Activated naive CD8-positive, alpha-beta T cell treated with anti-CD3 and anti-CD28 coated beads, Interleukin-2, amount 10 ng/mL, durations not matched to agents 7 days and 5 days (primary cell): Measurements from ENCODE around the gene PRKCB. TPM values are rescaled to one million over a fixed set of nuclear protein-coding genes. Genes with fewer than 3 reads are reported as not detected.
"Not testable (repeated sequence)": the region's sequence is repeated elsewhere in the genome, so short reads cannot be mapped to it uniquely, and the experiment has no call there.

Experiments
- ATAC-seq: fragments of 150-1000 bp; cut with Tn5 transposase; one replicate; pipeline ENCODE4 v1.10.0; 2021; ENCODE audit warnings: low read depth, moderate library complexity
- POLR2A ChIA-PET: fragments of 350-600 bp; sonication (Branson Sonifier 250); formaldehyde crosslinking; loops from one replicate; lab custom pipeline; 2021; ENCODE audit warnings: antibody characterized with exemption; lab: Charles Lee
- DNase-seq: peaks from one replicate; pipeline ENCODE4 v3.0.0; 2021
- H3K27ac Mint-ChIP-seq: one replicate; pipeline ENCODE4 v1.8.0; 2022; ENCODE audit warnings: mild to moderate bottlenecking, mixed read lengths
- H3K27me3 Mint-ChIP-seq: one replicate; pipeline ENCODE4 v1.8.0; 2022; ENCODE audit warnings: mild to moderate bottlenecking, moderate library complexity, mixed read lengths
- H3K36me3 Mint-ChIP-seq: one replicate; pipeline ENCODE4 v1.8.0; 2021; ENCODE audit warnings: mild to moderate bottlenecking, mixed read lengths
- H3K4me1 Mint-ChIP-seq: one replicate; pipeline ENCODE4 v1.8.0; 2021; ENCODE audit warnings: mixed read lengths
- H3K4me3 Mint-ChIP-seq: one replicate; pipeline ENCODE4 v1.8.0; 2022; ENCODE audit warnings: mild to moderate bottlenecking, moderate library complexity, mixed read lengths
- H3K9me3 Mint-ChIP-seq: one replicate; pipeline ENCODE4 v1.8.0; 2021; ENCODE audit warnings: mixed read lengths
- total RNA-seq, 2 experiments: library from RNA; stranded (reverse); gene quantifications; one replicate each; pipeline ENCODE4 v1.2.3, GENCODE V29; 2021

PRKCB gene
- total RNA-seq, 2 experiments from 2014 or later, result 120 to 123 TPM

DNA sequence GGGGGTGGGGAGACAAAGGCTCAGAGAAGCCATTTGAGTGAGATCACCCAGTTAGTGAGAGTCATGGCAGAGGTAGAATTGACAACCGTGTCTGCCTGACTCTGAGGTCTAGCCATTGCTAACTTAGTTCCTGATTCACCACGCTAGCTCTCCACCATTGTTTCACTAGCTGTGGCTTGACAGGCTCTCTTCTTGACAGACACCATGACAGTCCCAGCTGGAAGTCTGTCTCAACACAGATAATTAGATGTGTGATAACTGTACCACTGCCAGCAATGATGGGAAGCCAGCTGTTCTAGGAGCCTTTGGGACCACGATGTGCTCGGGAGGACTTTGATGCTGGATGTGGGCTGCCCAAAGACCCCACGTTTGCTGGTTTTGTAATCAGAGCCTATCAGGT is 249.9 kb downstream of the PRKCB start:
- Mint-ChIP-seq H3K36me3 (peaks cover 29% of the 10 kb centered on the region), H3K27ac (no peak overlapping the region), H3K9me3 (peaks cover 16% of the 10 kb centered on the region), H3K4me3 (no peak overlapping the region), H3K27me3 (no peaks in the 10 kb centered on the region), H3K4me1 (no peaks in the 10 kb centered on the region)
- DNase-seq (no peak), ATAC-seq (no peak)
- POLR2A ChIA-PET, result no interaction called here

DNA sequence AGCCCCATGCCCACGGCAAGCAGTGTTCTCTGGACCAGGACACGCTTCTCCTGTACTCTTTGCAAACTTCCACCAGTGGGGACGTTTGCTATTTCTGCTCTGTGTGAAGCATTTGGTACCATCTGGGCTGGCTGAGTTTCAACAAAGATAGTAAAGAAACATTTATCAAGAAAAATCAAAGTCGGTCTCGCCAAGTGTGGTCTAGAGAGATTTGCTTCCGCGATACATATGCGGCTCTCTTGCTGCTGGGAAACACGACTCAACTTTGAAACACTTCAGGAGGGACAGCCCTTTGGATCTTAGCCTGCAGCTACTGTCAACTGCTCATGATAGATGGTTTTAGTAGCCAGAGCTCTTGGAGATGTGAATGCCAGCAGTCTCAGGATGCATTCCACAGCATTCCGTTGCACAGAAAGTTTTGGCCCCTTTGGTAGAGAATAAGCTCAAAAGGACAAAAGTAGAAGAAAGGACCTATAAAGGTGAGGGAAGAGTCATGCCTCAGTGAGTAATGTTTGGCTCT is 252.2 kb downstream of the PRKCB start:
- H3K4me3 Mint-ChIP-seq, result no peak overlapping the region
- peaks cover 51% of the 10 kb centered on the region for H3K36me3 Mint-ChIP-seq
- H3K4me1 Mint-ChIP-seq, result peaks cover 10% of the 10 kb centered on the region
- DNase-seq (no peak), ATAC-seq (no peak)
- H3K9me3 Mint-ChIP-seq, result peaks cover 26% of the 10 kb centered on the region
- no peak overlapping the region for H3K27ac Mint-ChIP-seq
- POLR2A ChIA-PET, result no interaction called here
- no peaks in the 10 kb centered on the region for H3K27me3 Mint-ChIP-seq

DNA sequence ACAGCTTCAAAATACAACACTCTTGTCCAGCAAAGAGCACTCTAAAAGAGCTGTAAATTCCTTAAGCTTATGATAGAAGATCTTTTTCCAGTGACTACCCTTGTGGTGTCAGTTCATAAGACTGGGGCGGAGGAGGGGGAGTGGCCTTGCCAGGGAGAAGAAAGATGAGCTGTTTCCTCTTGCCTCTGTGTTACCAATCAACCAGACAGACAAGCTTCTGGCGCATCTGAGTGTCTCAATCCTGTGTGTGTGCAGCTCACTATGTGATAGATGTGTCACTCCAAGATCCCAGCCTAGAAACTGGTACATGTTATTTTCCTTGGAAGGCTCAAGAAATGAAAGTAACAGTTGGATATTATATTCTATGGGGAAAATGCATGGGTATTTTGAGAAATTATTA is 253.0 kb downstream of the PRKCB start:
- Mint-ChIP-seq H3K4me3 (no peak overlapping the region), H3K27ac (no peak overlapping the region), H3K36me3 (peaks cover 55% of the 10 kb centered on the region), H3K9me3 (peaks cover 26% of the 10 kb centered on the region), H3K4me1 (peaks cover 15% of the 10 kb centered on the region), H3K27me3 (no peaks in the 10 kb centered on the region)
- no peak for ATAC-seq
- no peak for DNase-seq
- POLR2A ChIA-PET, result no interaction called here

DNA sequence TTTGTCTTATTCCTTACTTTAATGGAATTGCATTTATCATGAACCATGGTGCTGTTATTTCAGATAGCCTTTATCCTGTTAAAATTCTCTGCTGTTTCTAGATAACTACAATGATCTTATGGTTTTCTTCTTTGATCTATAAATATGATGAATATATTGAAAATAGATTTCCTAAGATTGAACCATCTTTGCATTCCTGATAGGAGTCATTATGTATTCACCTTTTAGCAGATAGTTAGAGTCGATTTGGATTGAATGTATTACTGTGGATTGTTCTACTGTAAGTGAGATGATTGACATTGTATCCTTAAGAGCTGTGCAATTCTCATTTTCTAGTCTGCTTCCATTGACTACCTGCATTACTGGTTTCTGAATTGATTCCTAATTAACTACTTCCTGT is 255.3 kb downstream of the PRKCB start:
- no peak overlapping the region for H3K27ac Mint-ChIP-seq

DNA sequence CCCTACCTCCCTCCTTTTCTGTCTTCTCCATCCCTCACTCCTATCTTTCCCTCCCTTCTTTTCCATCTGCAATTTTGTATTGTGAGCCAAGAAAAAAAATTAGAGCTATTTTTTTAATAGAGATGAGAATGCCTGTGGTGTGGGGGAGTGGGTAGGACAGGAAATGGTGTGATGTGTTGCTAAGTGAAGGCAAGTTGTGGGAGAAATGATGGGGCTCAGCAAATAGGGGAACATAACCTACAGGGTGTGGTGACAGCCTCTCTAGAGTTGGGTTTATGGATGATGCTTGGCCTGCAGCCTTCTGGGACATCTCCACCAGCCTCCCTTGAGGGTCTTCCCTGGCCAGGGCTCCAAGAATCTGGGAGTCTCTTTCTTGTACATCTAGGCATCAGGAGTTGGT is 257.3 kb downstream of the PRKCB start:
- no peak overlapping the region for H3K4me3 Mint-ChIP-seq
- peaks cover 15% of the 10 kb centered on the region for H3K4me1 Mint-ChIP-seq
- ATAC-seq (peak; percentile 58), DNase-seq (no peak)
- no peak overlapping the region for H3K27ac Mint-ChIP-seq
- peaks cover 26% of the 10 kb centered on the region for H3K9me3 Mint-ChIP-seq
- POLR2A ChIA-PET, result no interaction called here
- H3K27me3 Mint-ChIP-seq, result no peaks in the 10 kb centered on the region
- H3K36me3 Mint-ChIP-seq, result peaks cover 74% of the 10 kb centered on the region

More for the DNA sequence above, 255.3 kb downstream of the PRKCB start:
- H3K36me3 Mint-ChIP-seq, result peaks cover 73% of the 10 kb centered on the region
- DNase-seq (no peak), ATAC-seq (no peak)
- no peak overlapping the region for H3K4me3 Mint-ChIP-seq
- H3K9me3 Mint-ChIP-seq, result peaks cover 26% of the 10 kb centered on the region
- POLR2A ChIA-PET, result no interaction called here
- peaks cover 15% of the 10 kb centered on the region for H3K4me1 Mint-ChIP-seq
- no peaks in the 10 kb centered on the region for H3K27me3 Mint-ChIP-seq

DNA sequence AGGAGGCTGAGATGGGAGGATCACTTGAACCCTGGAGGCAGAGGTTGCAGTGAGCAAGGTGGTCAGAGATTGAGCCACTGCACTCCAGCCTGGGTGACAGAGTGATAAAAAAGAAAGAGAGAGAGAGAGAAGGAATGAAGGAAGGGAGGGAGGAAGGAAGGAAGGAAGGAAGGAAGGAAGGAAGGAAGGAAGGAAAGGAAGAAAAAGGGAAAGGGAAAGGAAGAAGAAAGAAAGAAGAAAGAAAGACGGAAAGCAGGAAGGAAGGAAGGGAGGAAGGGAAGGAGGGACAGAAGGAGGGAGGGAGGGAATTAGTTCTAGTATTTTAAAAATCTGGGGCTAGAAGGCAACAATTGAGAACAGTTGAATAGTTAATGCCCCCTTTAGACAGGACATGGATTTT is 258.9 kb downstream of the PRKCB start:
- DNase-seq (no peak), ATAC-seq (no peak)
- no peaks in the 10 kb centered on the region for H3K27me3 Mint-ChIP-seq
- H3K4me1 Mint-ChIP-seq, result peaks cover 15% of the 10 kb centered on the region
- peaks cover 68% of the 10 kb centered on the region for H3K36me3 Mint-ChIP-seq
- H3K4me3 Mint-ChIP-seq, result no peak overlapping the region
- H3K27ac Mint-ChIP-seq, result no peak overlapping the region
- peaks cover 18% of the 10 kb centered on the region for H3K9me3 Mint-ChIP-seq
- POLR2A ChIA-PET, result no interaction called here

DNA sequence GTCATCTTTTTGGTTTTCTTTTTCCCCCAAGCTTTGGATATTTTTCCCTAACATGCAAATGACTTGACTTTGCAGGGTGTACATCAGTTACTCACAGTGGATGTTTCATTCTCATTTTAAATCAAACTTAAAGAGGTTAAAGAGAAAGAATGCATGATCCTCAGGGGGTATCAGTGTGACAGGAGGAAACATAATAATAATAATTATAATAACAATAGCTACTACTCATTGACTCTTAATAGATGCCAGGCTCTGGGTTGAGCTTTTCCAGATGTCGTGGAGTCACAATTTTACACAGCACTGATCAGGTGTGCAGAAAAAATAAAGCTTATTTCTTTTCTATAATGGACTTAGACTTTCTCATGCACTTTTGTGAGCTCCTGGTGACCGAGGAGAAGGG is 263.1 kb downstream of the PRKCB start:
- no peak overlapping the region for H3K27ac Mint-ChIP-seq
- ATAC-seq (no peak), DNase-seq (no peak)
- POLR2A ChIA-PET, result no interaction called here
- H3K9me3 Mint-ChIP-seq, result no peaks in the 10 kb centered on the region
- no peaks in the 10 kb centered on the region for H3K27me3 Mint-ChIP-seq
- H3K4me1 Mint-ChIP-seq, result peaks cover 4% of the 10 kb centered on the region
- peaks cover 48% of the 10 kb centered on the region for H3K36me3 Mint-ChIP-seq
- H3K4me3 Mint-ChIP-seq, result no peak overlapping the region

DNA sequence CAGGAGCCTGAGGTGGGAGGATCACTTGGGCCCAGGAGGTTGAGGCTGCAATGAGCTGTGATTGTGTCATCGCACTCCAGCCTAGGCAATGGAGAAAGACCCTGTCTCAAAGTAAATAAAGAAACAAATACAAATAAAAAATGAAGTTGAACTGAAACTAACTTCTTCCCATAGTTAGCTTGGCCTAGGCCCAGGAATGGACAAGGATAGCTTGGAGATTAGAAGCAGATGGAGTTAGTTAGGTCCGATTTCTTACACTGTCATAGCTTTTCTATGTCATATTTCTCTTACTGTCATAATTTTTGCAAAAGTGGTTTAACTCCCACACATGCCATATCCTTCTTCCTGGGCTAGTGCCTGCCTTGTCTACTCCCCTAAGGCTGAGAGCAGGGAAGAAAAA is 265.6 kb downstream of the PRKCB start:
- POLR2A ChIA-PET, result no interaction called here
- Mint-ChIP-seq H3K27ac (no peak overlapping the region), H3K36me3 (peaks cover 41% of the 10 kb centered on the region), H3K4me1 (peaks cover 4% of the 10 kb centered on the region), H3K27me3 (no peaks in the 10 kb centered on the region), H3K9me3 (peaks cover 6% of the 10 kb centered on the region), H3K4me3 (no peak overlapping the region)
- no peak for ATAC-seq
- no peak for DNase-seq

DNA sequence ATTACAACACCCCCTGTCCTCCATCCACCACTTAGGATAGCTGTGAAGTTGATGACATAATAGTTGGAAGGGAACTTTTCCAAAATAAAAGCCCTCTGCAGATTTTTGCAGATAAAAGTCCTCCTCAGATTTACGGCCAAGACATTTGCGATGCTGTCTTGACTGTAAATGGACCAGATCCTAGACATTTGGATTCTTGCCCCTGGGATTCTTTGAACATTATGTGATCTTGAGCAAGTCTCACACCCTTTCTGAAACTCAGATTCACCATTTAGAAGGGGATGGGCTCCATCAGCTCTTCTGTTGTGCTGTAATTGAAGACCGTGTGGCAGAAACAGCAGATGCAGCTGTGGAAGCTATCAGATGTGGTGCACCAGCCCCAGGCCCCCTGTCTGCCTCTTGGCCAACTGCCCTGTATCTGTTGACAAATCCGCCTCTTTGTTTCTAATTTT is 266.5 kb downstream of the PRKCB start:
- POLR2A ChIA-PET, result no interaction called here
- Mint-ChIP-seq H3K9me3 (peaks cover 6% of the 10 kb centered on the region), H3K4me3 (no peak overlapping the region), H3K27me3 (no peaks in the 10 kb centered on the region), H3K36me3 (peaks cover 43% of the 10 kb centered on the region), H3K27ac (no peak overlapping the region), H3K4me1 (peaks cover 4% of the 10 kb centered on the region)
- ATAC-seq, result no peak
- DNase-seq, result no peak

DNA sequence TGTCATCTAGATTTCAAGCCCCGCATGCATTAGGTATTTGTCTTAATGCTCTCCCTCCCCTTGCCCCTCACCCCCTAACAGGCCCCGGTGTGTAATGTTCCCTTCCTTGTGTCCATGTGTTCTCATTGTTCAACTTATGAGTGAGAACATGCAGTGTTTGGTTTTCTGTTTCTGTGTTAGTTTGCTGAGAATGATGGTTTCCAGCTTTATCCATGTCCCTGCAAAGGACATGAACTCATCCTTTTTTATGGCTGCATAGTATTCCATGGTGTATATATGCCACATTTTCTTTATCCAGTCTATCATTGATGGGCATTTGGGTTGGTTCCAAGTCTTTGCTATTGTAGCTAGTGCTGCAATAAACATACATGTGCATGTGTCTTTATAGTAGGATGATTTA is 269.7 kb downstream of the PRKCB start:
- H3K36me3 Mint-ChIP-seq, result peaks cover 30% of the 10 kb centered on the region
- H3K4me1 Mint-ChIP-seq, H3K27me3 Mint-ChIP-seq, H3K4me3 Mint-ChIP-seq, POLR2A ChIA-PET, DNase-seq, H3K9me3 Mint-ChIP-seq, ATAC-seq, H3K27ac Mint-ChIP-seq: not testable (repeated sequence)

DNA sequence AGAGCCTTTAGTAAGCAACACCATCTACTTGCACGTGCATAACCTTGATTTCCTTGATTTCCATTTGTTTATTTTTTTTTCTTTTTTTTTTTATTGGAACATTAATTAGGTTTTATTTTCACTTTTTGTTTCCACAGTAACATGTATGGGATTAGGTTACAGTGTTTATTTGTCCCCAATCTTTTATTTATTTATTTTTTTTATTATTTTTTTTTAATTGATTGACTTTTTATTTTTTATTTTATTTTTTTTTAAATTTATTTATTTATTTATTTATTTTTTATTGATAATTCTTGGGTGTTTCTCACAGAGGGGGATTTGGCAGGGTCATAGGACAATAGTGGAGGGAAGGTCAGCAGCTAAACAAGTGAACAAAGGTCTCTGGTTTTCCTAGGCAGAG is 272.3 kb downstream of the PRKCB start:
- H3K9me3 Mint-ChIP-seq, POLR2A ChIA-PET, H3K4me3 Mint-ChIP-seq, H3K27me3 Mint-ChIP-seq, DNase-seq, H3K4me1 Mint-ChIP-seq, H3K27ac Mint-ChIP-seq, ATAC-seq: not testable (repeated sequence)
- H3K36me3 Mint-ChIP-seq, result peaks cover 30% of the 10 kb centered on the region

DNA sequence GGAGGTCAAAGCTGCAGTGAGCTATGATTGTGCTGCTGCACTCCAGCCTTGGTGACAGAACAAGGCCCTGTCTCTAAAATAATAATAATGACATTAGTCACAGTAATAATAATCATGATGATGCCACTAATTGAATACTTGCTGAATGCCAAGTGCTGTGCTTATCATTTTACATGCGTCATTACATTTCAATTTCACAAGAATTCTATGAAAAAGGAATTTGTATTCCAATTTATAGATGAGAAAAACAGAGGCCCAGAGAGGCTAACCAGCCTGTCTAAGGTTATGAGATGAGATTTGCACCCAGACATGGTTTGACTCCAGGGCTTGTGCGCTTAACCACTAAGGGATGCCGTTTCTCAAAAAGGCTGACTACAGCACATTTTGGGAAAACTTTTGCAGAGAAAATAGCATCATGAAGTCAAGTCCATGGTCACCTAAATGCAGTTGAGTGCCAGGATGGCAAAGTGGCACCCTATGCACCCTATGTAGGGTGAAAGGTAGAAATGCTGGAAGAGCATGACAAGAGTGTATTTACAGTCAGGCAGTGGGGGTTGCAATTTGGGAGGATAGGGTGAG is 276.0 kb downstream of the PRKCB start:
- POLR2A ChIA-PET, result no interaction called here
- Mint-ChIP-seq H3K4me3 (no peak overlapping the region), H3K36me3 (peaks cover 21% of the 10 kb centered on the region), H3K27ac (no peak overlapping the region), H3K27me3 (no peaks in the 10 kb centered on the region), H3K9me3 (no peaks in the 10 kb centered on the region), H3K4me1 (peaks cover 2% of the 10 kb centered on the region)
- DNase-seq (no peak), ATAC-seq (no peak)

DNA sequence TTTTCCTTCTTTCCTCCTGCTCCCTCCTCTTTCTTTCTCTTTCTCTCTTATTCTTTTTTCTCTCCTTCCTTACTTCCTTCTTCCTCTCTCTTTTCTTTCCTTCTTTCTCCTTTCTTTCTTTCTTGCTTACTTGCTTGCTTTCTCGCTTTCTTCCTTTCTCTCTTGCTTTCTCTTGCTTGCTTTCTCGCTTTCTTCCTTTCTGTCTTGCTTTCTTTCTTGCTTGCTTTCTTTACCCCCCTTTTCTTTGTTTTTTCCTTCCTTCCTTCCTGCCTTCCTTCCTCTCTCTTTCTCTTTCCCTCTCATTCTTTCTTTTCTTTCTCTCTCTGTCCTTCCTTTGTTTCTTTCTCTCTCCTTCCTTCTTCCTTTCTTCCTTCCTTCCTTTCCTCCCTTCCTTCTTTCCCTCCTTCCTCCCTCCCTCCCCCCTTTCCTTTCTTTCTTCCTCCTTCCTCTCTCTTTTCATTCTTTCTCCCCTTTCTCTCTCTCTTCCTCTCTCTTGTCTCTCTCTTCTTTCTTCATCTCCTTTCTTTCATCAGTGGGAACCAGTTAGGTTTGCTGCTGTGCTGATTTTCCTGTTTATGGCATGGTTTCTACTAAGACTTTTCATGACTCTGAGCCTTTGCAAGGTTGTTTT is 277.4 kb downstream of the PRKCB start:
- Mint-ChIP-seq H3K4me3 (no peak overlapping the region), H3K36me3 (peaks cover 18% of the 10 kb centered on the region), H3K9me3 (no peaks in the 10 kb centered on the region), H3K27ac (no peak overlapping the region), H3K4me1 (peaks cover 2% of the 10 kb centered on the region), H3K27me3 (no peaks in the 10 kb centered on the region)
- POLR2A ChIA-PET, result no interaction called here
- DNase-seq (no peak), ATAC-seq (no peak)

DNA sequence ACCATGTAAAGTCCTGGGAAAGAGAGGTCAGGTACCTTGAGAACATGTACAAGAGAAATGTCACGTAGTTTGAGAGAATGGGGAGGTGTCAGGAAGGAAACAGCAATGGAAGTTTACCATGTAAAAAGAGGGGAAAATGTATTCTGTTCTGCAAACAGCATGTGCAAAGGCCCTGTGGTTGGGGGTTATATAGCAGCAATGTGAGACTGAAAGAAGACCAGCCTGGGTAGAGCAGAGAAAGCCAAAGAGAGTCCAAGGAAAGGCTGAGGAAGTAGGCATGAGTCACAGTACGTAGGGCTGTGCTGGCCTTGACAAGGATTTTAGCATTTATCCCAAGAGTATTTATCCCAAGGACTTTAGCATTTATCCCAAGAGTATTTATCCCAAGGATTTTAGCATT is 279.1 kb downstream of the PRKCB start:
- peaks cover 24% of the 10 kb centered on the region for H3K36me3 Mint-ChIP-seq
- DNase-seq, result no peak
- no peak for ATAC-seq
- POLR2A ChIA-PET, result no interaction called here
- peaks cover 2% of the 10 kb centered on the region for H3K4me1 Mint-ChIP-seq
- no peak overlapping the region for H3K4me3 Mint-ChIP-seq
- H3K27ac Mint-ChIP-seq, result no peak overlapping the region
- no peaks in the 10 kb centered on the region for H3K9me3 Mint-ChIP-seq
- H3K27me3 Mint-ChIP-seq, result no peaks in the 10 kb centered on the region
